Measurements from ENCODE around the gene RHOF. TPM values are rescaled to one million over a fixed set of nuclear protein-coding genes. Genes with fewer than 3 reads are reported as not detected.

RHOF gene
- total and polyA plus RNA-seq, 4 donors: 15.1 to 34.7 (median 24.8) TPM

- Histone ChIP-seq H3K9ac (ENCODE audit: insufficient read depth in 1 of 2, low read length in 2 of 2) (no peak overlapping the region), H3K4me1 (ENCODE audit: control insufficient read depth in 5 of 5, insufficient read depth in 5 of 5, low read length in 5 of 5) (peaks cover 5 to 37% (median 21%) of the 10 kb centered on the region in 5 donors), H3K27me3 (ENCODE audit: control insufficient read depth in 3 of 3, insufficient read depth in 3 of 3, low read length in 2 of 3) (no peaks in the 10 kb centered on the region), H3K4me3 (no peak overlapping the region), H3K36me3 (ENCODE audit: control insufficient read depth in 4 of 4, insufficient read depth in 4 of 4, low read length in 4 of 4) (peaks cover 0 to 39% (median 18%) of the 10 kb centered on the region in 4 donors), H3K9me3 (ENCODE audit: control insufficient read depth in 4 of 4, insufficient read depth in 3 of 4, low read length in 3 of 4) (no peaks in the 10 kb centered on the region), H3K27ac (ENCODE audit: low read depth in 1 of 2, low read length in 1 of 2) (no peak overlapping the region)
- WGBS, 2 donors: 94 to 95% methylated on average over 8 of the region's 8 CpGs
- ATAC-seq (ENCODE audit: insufficient read depth, low FRiP score) (no peak), DNase-seq (no peak)
- TF ChIP-seq CTCF (IDR thresholded peaks at IDR 0.05; ENCODE audit: control extremely low read depth, extremely low read depth): no peak
Measured at GRCh38 chr12:121808623-121809022, 15.1 kb upstream of the RHOF start.

- no peak for DNase-seq
- Histone ChIP-seq H3K9ac (ENCODE audit: insufficient read depth in 1 of 2, low read length in 2 of 2) (no peak overlapping the region), H3K27ac (ENCODE audit: low read depth in 1 of 2, low read length in 1 of 2) (no peak overlapping the region), H3K36me3 (ENCODE audit: control insufficient read depth in 4 of 4, insufficient read depth in 4 of 4, low read length in 4 of 4) (peaks cover 0 to 39% (median 17%) of the 10 kb centered on the region in 4 donors), H3K4me1 (ENCODE audit: control insufficient read depth in 5 of 5, insufficient read depth in 5 of 5, low read length in 5 of 5) (peaks cover 5 to 34% (median 21%) of the 10 kb centered on the region in 5 donors), H3K27me3 (ENCODE audit: control insufficient read depth in 3 of 3, insufficient read depth in 3 of 3, low read length in 2 of 3) (no peaks in the 10 kb centered on the region), H3K4me3 (no peak overlapping the region), H3K9me3 (ENCODE audit: control insufficient read depth in 4 of 4, insufficient read depth in 3 of 4, low read length in 3 of 4) (no peaks in the 10 kb centered on the region)
- TF ChIP-seq CTCF (IDR thresholded peaks at IDR 0.05; ENCODE audit: control extremely low read depth, extremely low read depth): no peak
- no peak for ATAC-seq (ENCODE audit: insufficient read depth, low FRiP score)
- 81 to 84% methylated on average over 14 of the region's 14 CpGs for WGBS, 2 donors
Measured at GRCh38 chr12:121807642-121808347, 14.3 kb upstream of the RHOF start.

- Histone ChIP-seq H3K9me3 (ENCODE audit: control insufficient read depth in 4 of 4, insufficient read depth in 3 of 4, low read length in 3 of 4) (no peaks in the 10 kb centered on the region), H3K4me1 (ENCODE audit: control insufficient read depth in 5 of 5, insufficient read depth in 5 of 5, low read length in 5 of 5) (peaks cover 5 to 30% (median 18%) of the 10 kb centered on the region in 5 donors), H3K27ac (ENCODE audit: low read depth in 1 of 2, low read length in 1 of 2) (peak overlapping the region in 1 of 2 donors; percentile 37), H3K36me3 (ENCODE audit: control insufficient read depth in 4 of 4, insufficient read depth in 4 of 4, low read length in 4 of 4) (peaks cover 0 to 39% (median 17%) of the 10 kb centered on the region in 4 donors), H3K9ac (ENCODE audit: insufficient read depth in 1 of 2, low read length in 2 of 2) (peak overlapping the region in 1 of 2 donors; percentile 38), H3K27me3 (ENCODE audit: control insufficient read depth in 3 of 3, insufficient read depth in 3 of 3, low read length in 2 of 3) (no peaks in the 10 kb centered on the region), H3K4me3 (peak overlapping the region; percentile 14)
- 52 to 60% methylated on average over 21 of the region's 21 CpGs for WGBS, 2 donors
- ATAC-seq (ENCODE audit: insufficient read depth, low FRiP score) (no peak), DNase-seq (no peak)
- no peak for TF ChIP-seq CTCF (IDR thresholded peaks at IDR 0.05; ENCODE audit: control extremely low read depth, extremely low read depth)
Measured at GRCh38 chr12:121806546-121807423, 13.3 kb upstream of the RHOF start.
